ENCODE measurements around the gene LIX1. TPM values are rescaled to one million over a fixed set of nuclear protein-coding genes. Genes with fewer than 3 reads are reported as not detected.

LIX1 gene
- total and polyA plus RNA-seq, 2 of the 13 experiments (the other 11 are each of a cell fraction or from before 2014, with no cell fraction given): not detected

DNA sequence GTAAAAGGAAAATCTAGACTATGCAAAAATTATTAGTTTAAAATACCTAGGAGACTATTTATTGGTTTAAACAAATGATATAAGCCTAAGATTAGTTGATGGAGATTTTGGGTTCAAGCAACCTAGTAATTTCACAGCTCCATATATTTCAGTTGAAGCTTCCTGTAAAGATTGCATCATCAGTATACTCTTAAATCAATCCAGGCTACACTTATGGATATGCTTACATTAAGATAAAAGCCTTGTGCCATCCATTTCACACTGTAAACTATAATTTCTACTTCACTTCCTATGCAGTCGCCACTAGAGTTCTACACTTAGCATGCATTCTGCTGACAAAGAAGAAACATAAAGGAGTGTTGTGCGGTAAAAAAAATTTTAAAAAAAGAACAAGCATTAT is 7.3 kb upstream of the LIX1 start:
- Histone ChIP-seq H3K4me1 (ENCODE audit: insufficient read depth, low read length) (no peaks in the 10 kb centered on the region), H3K36me3 (replicated peaks in 1 of 2; ENCODE audit: control insufficient read depth in 1 of 2, insufficient read depth in 2 of 2, low read length in 2 of 2) (no peaks in the 10 kb centered on the region), H3K27ac (ENCODE audit: extremely low read length, insufficient read depth, low read length) (no peak overlapping the region), H2AFZ (ENCODE audit: low read length) (no peak overlapping the region), H4K20me1 (ENCODE audit: insufficient read depth, low read length) (no peaks in the 10 kb centered on the region), H3K9me3 (ENCODE audit: low read length) (no peaks in the 10 kb centered on the region), H3K9ac (ENCODE audit: insufficient read depth, low read depth, low read length) (no peak overlapping the region), H3K4me3 (replicated peaks in 1 of 3; ENCODE audit: insufficient read depth in 1 of 3, low read depth in 2 of 3, low read length in 3 of 3) (no peak overlapping the region), H3K79me2 (ENCODE audit: insufficient read depth, low read length) (no peaks in the 10 kb centered on the region), H3K4me2 (ENCODE audit: low read depth, low read length) (no peak overlapping the region), H3K27me3 (ENCODE audit: control insufficient read depth in 1 of 2, insufficient read depth in 2 of 2, low read length in 2 of 2) (no peaks in the 10 kb centered on the region)
- ATAC-seq (no peak), FAIRE-seq (no peak), DNase-seq (ENCODE audit: low spot score) (no peak)
- whole genome bisulfite sequencing (ENCODE audit: low lambda C conversion rate): 71% methylated on average over 2 of the region's 2 CpGs
- TF ChIP-seq ZNF558 (CRISPR knock-in tag; IDR thresholded peaks at IDR 0.05; ENCODE audit: borderline replicate concordance): no peak
- TF ChIP-seq HNRNPL (IDR thresholded peaks at IDR 0.05; ENCODE audit: low read depth, low read length): no peak
- TF ChIP-seq ARNT2 (CRISPR knock-in tag; IDR thresholded peaks at IDR 0.05; ENCODE audit: low read depth): no peak
- TF ChIP-seq, protein P1, sequence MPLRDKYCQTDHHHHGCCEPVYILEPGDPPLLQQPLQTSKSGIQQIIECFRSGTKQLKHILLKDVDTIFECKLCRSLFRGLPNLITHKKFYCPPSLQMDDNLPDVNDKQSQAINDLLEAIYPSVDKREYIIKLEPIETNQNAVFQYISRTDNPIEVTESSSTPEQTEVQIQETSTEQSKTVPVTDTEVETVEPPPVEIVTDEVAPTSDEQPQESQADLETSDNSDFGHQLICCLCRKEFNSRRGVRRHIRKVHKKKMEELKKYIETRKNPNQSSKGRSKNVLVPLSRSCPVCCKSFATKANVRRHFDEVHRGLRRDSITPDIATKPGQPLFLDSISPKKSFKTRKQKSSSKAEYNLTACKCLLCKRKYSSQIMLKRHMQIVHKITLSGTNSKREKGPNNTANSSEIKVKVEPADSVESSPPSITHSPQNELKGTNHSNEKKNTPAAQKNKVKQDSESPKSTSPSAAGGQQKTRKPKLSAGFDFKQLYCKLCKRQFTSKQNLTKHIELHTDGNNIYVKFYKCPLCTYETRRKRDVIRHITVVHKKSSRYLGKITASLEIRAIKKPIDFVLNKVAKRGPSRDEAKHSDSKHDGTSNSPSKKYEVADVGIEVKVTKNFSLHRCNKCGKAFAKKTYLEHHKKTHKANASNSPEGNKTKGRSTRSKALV (CRISPR knock-in tag; IDR thresholded peaks at IDR 0.05): no peak
- no peak for TF ChIP-seq ZSCAN12 (CRISPR knock-in tag; IDR thresholded peaks at IDR 0.05)
- no peak for TF ChIP-seq ZNF225 (CRISPR knock-in tag; IDR thresholded peaks at IDR 0.05)
- TF ChIP-seq ATF7 (IDR thresholded peaks at IDR 0.05): peak; percentile 19; the same call in 1 of the 2 replicates
- no peak for TF ChIP-seq ATF7 (CRISPR knock-in tag; IDR thresholded peaks at IDR 0.05)
- no peak for TF ChIP-seq BRCA1 (CRISPR knock-in tag; IDR thresholded peaks at IDR 0.05)
- peak; percentile 55; the same call in 1 of the 2 replicates for TF ChIP-seq CEBPB (IDR thresholded peaks at IDR 0.05; ENCODE audit: borderline replicate concordance, low read depth, low read length)
- TF ChIP-seq JUND (CRISPR knock-in tag; IDR thresholded peaks at IDR 0.05): no peak
- intact Hi-C loops (cut with micrococcal nuclease; ENCODE audit: unreplicated experiment) (no loop called here), in situ Hi-C loops (cut with HindIII; ENCODE audit: extremely low pct_ligation_motif_present, low pct_unique_long_range_greater_than_20kb) (loop anchor here (25.0 kb wide), 1 partner anchor 537 kb away; no protein-coding TSS in a partner anchor)
- BruUV-seq (replicated peaks): no TSS peak
- ChIA-PET POLR2A (no interaction called here), CTCF (ENCODE audit: low intra/inter-chr PET ratio, low total read pairs) (no interaction called here)
